ENCODE data around the gene LRR1.

The LRR1 gene

GRCh38 chr14:49586673-49587460 lies 11.9 kb upstream of the LRR1 start (continued):
- TF ChIP-seq ZNF626 (tag by site-specific recombination; IDR thresholded peaks at IDR 0.05) (no peak), GLI2 (tag by site-specific recombination; IDR thresholded peaks at IDR 0.05; ENCODE audit: borderline replicate concordance, low read depth) (no peak), ZNF214 (tag by site-specific recombination; IDR thresholded peaks at IDR 0.05; ENCODE audit: borderline replicate concordance) (no peak), KLF9 (tag by site-specific recombination; IDR thresholded peaks at IDR 0.05; ENCODE audit: low read depth) (no peak)

- Histone ChIP-seq H3K36me3 (ENCODE audit: control insufficient read depth in 2 of 2, insufficient read depth in 1 of 2, low read length in 2 of 2) (peaks cover 5 to 8% of the 10 kb centered on the region in 2 experiments; a peak in 2 of 3 replicates), H3K4me3 (ENCODE audit: low read depth, low read length) (no peak overlapping the region), H3K27ac (ENCODE audit: extremely low read depth, low read depth, low read length) (no peak overlapping the region), H3K9me3 (ENCODE audit: control insufficient read depth, insufficient read depth, low read depth, low read length) (no peaks in the 10 kb centered on the region), H3K4me1 (ENCODE audit: control insufficient read depth, insufficient read depth, low read length) (peaks cover 14% of the 10 kb centered on the region)
- ChIA-PET CTCF (no interaction called here), POLR2A (interaction anchor here (1.0 kb wide), 1 partner anchor 31 kb away, joined by 3 read pairs; the partner anchor contains the start of genes MGAT2 and RPL36AL)
- TF ChIP-seq REST (tag by site-specific recombination; IDR thresholded peaks at IDR 0.05) (peak; percentile 56; the same call in 1 of the 2 replicates), SETDB1 (IDR thresholded peaks at IDR 0.05; ENCODE audit: insufficient read length, low read length) (no peak)
Observed at GRCh38 chr14:49589387-49589786, 9.4 kb upstream of the LRR1 start.

- POLR2A ChIA-PET = interaction anchor here (1.0 kb wide), 1 partner anchor 10 kb away, joined by 5 read pairs; no protein-coding TSS in a partner anchor
- Histone ChIP-seq H3K4me3 (ENCODE audit: low read depth, low read length) (no peak overlapping the region), H3K36me3 (ENCODE audit: control insufficient read depth in 2 of 2, insufficient read depth in 1 of 2, low read length in 2 of 2) (no peaks in the 10 kb centered on the region), H3K27ac (ENCODE audit: extremely low read depth, low read depth, low read length) (no peak overlapping the region), H3K9me3 (ENCODE audit: control insufficient read depth, insufficient read depth, low read depth, low read length) (no peaks in the 10 kb centered on the region), H3K4me1 (ENCODE audit: control insufficient read depth, insufficient read depth, low read length) (peaks cover 14% of the 10 kb centered on the region)
- TF ChIP-seq ZNF26 (tag by site-specific recombination; IDR thresholded peaks at IDR 0.05) (no peak), ZNF701 (tag by site-specific recombination; IDR thresholded peaks at IDR 0.05) (no peak), ZNF768 (tag by site-specific recombination; IDR thresholded peaks at IDR 0.05) (no peak), ZBTB20 (tag by site-specific recombination; IDR thresholded peaks at IDR 0.05) (no peak), ZNF571 (tag by site-specific recombination; IDR thresholded peaks at IDR 0.05) (no peak), ZNF843 (tag by site-specific recombination; IDR thresholded peaks at IDR 0.05) (no peak), OSR2 (tag by site-specific recombination; IDR thresholded peaks at IDR 0.05) (no peak), ZNF707 (tag by site-specific recombination; IDR thresholded peaks at IDR 0.05) (no peak), ZNF155 (tag by site-specific recombination; IDR thresholded peaks at IDR 0.05) (no peak)
- TF ChIP-seq, protein P1, sequence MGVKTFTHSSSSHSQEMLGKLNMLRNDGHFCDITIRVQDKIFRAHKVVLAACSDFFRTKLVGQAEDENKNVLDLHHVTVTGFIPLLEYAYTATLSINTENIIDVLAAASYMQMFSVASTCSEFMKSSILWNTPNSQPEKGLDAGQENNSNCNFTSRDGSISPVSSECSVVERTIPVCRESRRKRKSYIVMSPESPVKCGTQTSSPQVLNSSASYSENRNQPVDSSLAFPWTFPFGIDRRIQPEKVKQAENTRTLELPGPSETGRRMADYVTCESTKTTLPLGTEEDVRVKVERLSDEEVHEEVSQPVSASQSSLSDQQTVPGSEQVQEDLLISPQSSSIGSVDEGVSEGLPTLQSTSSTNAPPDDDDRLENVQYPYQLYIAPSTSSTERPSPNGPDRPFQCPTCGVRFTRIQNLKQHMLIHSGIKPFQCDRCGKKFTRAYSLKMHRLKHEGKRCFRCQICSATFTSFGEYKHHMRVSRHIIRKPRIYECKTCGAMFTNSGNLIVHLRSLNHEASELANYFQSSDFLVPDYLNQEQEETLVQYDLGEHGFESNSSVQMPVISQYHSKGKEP (tag by site-specific recombination; IDR thresholded peaks at IDR 0.05) = no peak
- TF ChIP-seq, protein P2, sequence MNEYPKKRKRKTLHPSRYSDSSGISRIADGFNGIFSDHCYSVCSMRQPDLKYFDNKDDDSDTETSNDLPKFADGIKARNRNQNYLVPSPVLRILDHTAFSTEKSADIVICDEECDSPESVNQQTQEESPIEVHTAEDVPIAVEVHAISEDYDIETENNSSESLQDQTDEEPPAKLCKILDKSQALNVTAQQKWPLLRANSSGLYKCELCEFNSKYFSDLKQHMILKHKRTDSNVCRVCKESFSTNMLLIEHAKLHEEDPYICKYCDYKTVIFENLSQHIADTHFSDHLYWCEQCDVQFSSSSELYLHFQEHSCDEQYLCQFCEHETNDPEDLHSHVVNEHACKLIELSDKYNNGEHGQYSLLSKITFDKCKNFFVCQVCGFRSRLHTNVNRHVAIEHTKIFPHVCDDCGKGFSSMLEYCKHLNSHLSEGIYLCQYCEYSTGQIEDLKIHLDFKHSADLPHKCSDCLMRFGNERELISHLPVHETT (tag by site-specific recombination; IDR thresholded peaks at IDR 0.05) = no peak
- CTCF ChIA-PET = no interaction called here
Observed at GRCh38 chr14:49593016-49593415, 5.7 kb upstream of the LRR1 start.

Measured in HEK293 (cell line).